Keratinocyte (primary cell): ENCODE measurements around the gene NKAPD1. TPM values are rescaled to one million over a fixed set of nuclear protein-coding genes. Genes with fewer than 3 reads are reported as not detected.

Source experiments
- DNase-seq: peaks from one replicate; pipeline ENCODE4 v3.0.0-alpha.2; 2011; ENCODE audit warnings: low read depth, missing footprints, low spot score
- FAIRE-seq: peaks from 2 replicates; lab custom pipeline; 2011; peaks lifted over from hg19 to GRCh38; lab: Jason Lieb, UNC
- H2AFZ ChIP-seq: 2 replicates; pipeline ENCODE4 v1.6.0; 2012; ENCODE audit warnings: low read length, control low read depth, inconsistent platforms; ENCODE audit not compliant: control insufficient read depth
- H3K27ac ChIP-seq: 2 replicates; pipeline ENCODE4 v1.5.1; 2011; ENCODE audit warnings: low read length; ENCODE audit not compliant: control insufficient read depth, insufficient read depth
- H3K27me3 ChIP-seq: 3 replicates; pipeline ENCODE4 v1.6.0; 2011; ENCODE audit warnings: low read length; ENCODE audit not compliant: control insufficient read depth, insufficient read depth; ENCODE audit errors: extremely low read depth
- H3K36me3 ChIP-seq, 2 experiments: 2 replicates in 1 of 2; 3 replicates in 1 of 2; pipeline ENCODE4 v1.5.1; 2011; ENCODE audit warnings: low read length in 2 of 2, mild to moderate bottlenecking in 1 of 2; ENCODE audit not compliant: control insufficient read depth in 2 of 2, insufficient read depth in 2 of 2; ENCODE audit errors: extremely low read depth in 1 of 2
- H3K4me1 ChIP-seq: 3 replicates; pipeline ENCODE4 v1.5.1; 2011; ENCODE audit warnings: low read length; ENCODE audit not compliant: control insufficient read depth, insufficient read depth; ENCODE audit errors: extremely low read depth
- H3K4me2 ChIP-seq: 3 replicates; pipeline ENCODE4 v1.6.0; 2011; ENCODE audit warnings: low read depth, low read length; ENCODE audit not compliant: control insufficient read depth, insufficient read depth; ENCODE audit errors: extremely low read depth
- H3K4me3 ChIP-seq, 3 experiments: fragments of 200-600 bp in 1 of 3; sonication (generic) in 1 of 3; 2 replicates in 2 of 3; 3 replicates in 1 of 3; pipeline ENCODE4 v1.5.1; 2011 to 2016; ENCODE audit warnings: low read length in 3 of 3, mild to moderate bottlenecking in 3 of 3, control low read depth in 2 of 3, inconsistent platforms in 1 of 3, low read depth in 1 of 3, mixed read lengths in 1 of 3, mixed run types in 1 of 3, moderate library complexity in 1 of 3; ENCODE audit not compliant: control insufficient read depth in 2 of 3, insufficient read depth in 2 of 3; ENCODE audit errors: extremely low read depth in 1 of 3
- H3K79me2 ChIP-seq: 2 replicates; pipeline ENCODE4 v1.6.0; 2012; ENCODE audit warnings: low read length; ENCODE audit not compliant: control insufficient read depth, insufficient read depth
- H3K9ac ChIP-seq: 3 replicates; pipeline ENCODE4 v1.6.0; 2011; ENCODE audit warnings: low read length; ENCODE audit not compliant: control insufficient read depth, insufficient read depth; ENCODE audit errors: extremely low read depth
- H3K9me1 ChIP-seq: 3 replicates; pipeline ENCODE4 v1.6.0; 2011; ENCODE audit warnings: low read length; ENCODE audit not compliant: control insufficient read depth, insufficient read depth; ENCODE audit errors: extremely low read depth
- H3K9me3 ChIP-seq: 2 replicates; pipeline ENCODE4 v1.5.1; 2012; ENCODE audit warnings: low read depth, low read length; ENCODE audit not compliant: control insufficient read depth
- H4K20me1 ChIP-seq: 3 replicates; pipeline ENCODE4 v1.6.0; 2011; ENCODE audit warnings: low read length; ENCODE audit not compliant: control insufficient read depth, insufficient read depth; ENCODE audit errors: extremely low read depth
- CTCF ChIP-seq, 3 experiments: IDR thresholded peaks in 1 of 3; conservative IDR thresholded peaks in 1 of 3; optimal IDR thresholded peaks in 1 of 3; 2 replicates in 2 of 3; 3 replicates in 1 of 3; pipeline versions ENCODE3 to v1.5.1; 2011; ENCODE audit warnings: low read length in 3 of 3, mild to moderate bottlenecking in 3 of 3, moderate library complexity in 2 of 3, control low read depth in 1 of 3, inconsistent platforms in 1 of 3; ENCODE audit not compliant: insufficient read depth in 2 of 3; ENCODE audit errors: extremely low read depth in 1 of 3
- EZH2 ChIP-seq: IDR thresholded peaks from one replicate; pipeline ENCODE4 v1.6.1; 2012; ENCODE audit warnings: inconsistent platforms, mild to moderate bottlenecking, low read length, moderate library complexity
- dilution Hi-C: fragments of 300-500 bp; cut with MboI; formaldehyde crosslinking; loops from one replicate; pipeline ENCODE4 v1.7.0; 2020; ENCODE audit warnings: low sequenced_read_pairs; ENCODE audit not compliant: extremely low pct_ligation_motif_present
- polyA plus RNA-seq, 5 experiments: library from polyadenylated mRNA; depleted of rRNA in 3 of 5; stranded (reverse) in 3 of 5; stranded (forward) in 1 of 5; unstranded in 1 of 5; fragments of >200 nt; gene quantifications; 1 replicate in 1 of 5; 2 replicates in 3 of 5; 3 replicates in 1 of 5; pipeline versions ENCODE4 v1.2.1 to v1.2.3, GENCODE V29; 2011 to 2012; ENCODE audit warnings: missing spikeins in 2 of 5, low read depth in 1 of 5, low replicate concordance in 1 of 5

NKAPD1 gene
- polyA plus RNA-seq, 1 donor (not counting 4 experiments of a cell fraction or from before 2014, with no cell fraction given), result 18.9 TPM

GRCh38 chr11:112113539-112114457 is 39.7 kb downstream of the NKAPD1 start:
- H3K79me2 ChIP-seq, result no peaks in the 10 kb centered on the region
- H3K4me3 ChIP-seq, result no peak overlapping the region
- FAIRE-seq (peak; percentile 58), DNase-seq (peak; percentile 55)
- H3K36me3 ChIP-seq, result no peaks in the 10 kb centered on the region
- dilution Hi-C loops, result no loop called here
- H3K27ac ChIP-seq, result no peak overlapping the region
- TF ChIP-seq EZH2, result no peak
- peak; percentile 47 to 67 (median 63) for TF ChIP-seq CTCF (optimal IDR thresholded peaks at IDR 0.05 in 1 of 3, IDR thresholded peaks at IDR 0.05 in 1 of 3, conservative IDR thresholded peaks at IDR 0.05 in 1 of 3; ENCODE audit: extremely low read depth in 1 of 3, insufficient read depth in 2 of 3, low read length in 3 of 3)
- no peaks in the 10 kb centered on the region for H3K9me3 ChIP-seq
- no peak overlapping the region for H3K9ac ChIP-seq
- no peak overlapping the region for H2AFZ ChIP-seq
- H3K4me1 ChIP-seq, result no peaks in the 10 kb centered on the region
- no peak overlapping the region for H3K4me2 ChIP-seq
- no peaks in the 10 kb centered on the region for H3K9me1 ChIP-seq
- no peaks in the 10 kb centered on the region for H3K27me3 ChIP-seq
- H4K20me1 ChIP-seq, result no peaks in the 10 kb centered on the region

- H2AFZ ChIP-seq, result no peak overlapping the region
- H3K9ac ChIP-seq, result no peak overlapping the region
- FAIRE-seq, result no peak
- no peak overlapping the region for H3K4me3 ChIP-seq
- no peak overlapping the region for H3K27ac ChIP-seq
- no peaks in the 10 kb centered on the region for H3K79me2 ChIP-seq
- no peaks in the 10 kb centered on the region for H3K9me1 ChIP-seq
- H3K27me3 ChIP-seq, result no peaks in the 10 kb centered on the region
- H3K4me2 ChIP-seq, result no peak overlapping the region
- H3K36me3 ChIP-seq, result no peaks in the 10 kb centered on the region
- TF ChIP-seq EZH2, result no peak
- no peak for TF ChIP-seq CTCF (optimal IDR thresholded peaks at IDR 0.05 in 1 of 3, IDR thresholded peaks at IDR 0.05 in 1 of 3, conservative IDR thresholded peaks at IDR 0.05 in 1 of 3; ENCODE audit: extremely low read depth in 1 of 3, insufficient read depth in 2 of 3, low read length in 3 of 3)
- dilution Hi-C loops, result no loop called here
- H3K4me1 ChIP-seq, result peaks cover 4% of the 10 kb centered on the region
- no peaks in the 10 kb centered on the region for H4K20me1 ChIP-seq
- no peaks in the 10 kb centered on the region for H3K9me3 ChIP-seq
- no peak for DNase-seq
Measured at GRCh38 chr11:112114460-112114859, 40.4 kb downstream of the NKAPD1 start.
